NCI-H460 (cell line): ENCODE results near the gene ZNF121. TPM values are rescaled to one million over a fixed set of nuclear protein-coding genes. Genes with fewer than 3 reads are reported as not detected.
"Not testable (repeated sequence)": the region's sequence is repeated elsewhere in the genome, so short reads cannot be mapped to it uniquely, and the experiment has no call there.

Experiments used
- DNase-seq: peaks from one replicate; pipeline ENCODE4 v3.0.0-alpha.2; 2016; ENCODE audit warnings: low read depth; ENCODE audit errors: extremely low read depth
- polyA plus RNA-seq: library from polyadenylated mRNA; depleted of rRNA; stranded (reverse); fragments of >200 nt; gene quantifications from 2 replicates; pipeline ENCODE4 v1.2.3, GENCODE V29; 2014; cell fraction: nucleus; rRNA removed
- total RNA-seq: library from RNA; depleted of rRNA; stranded (reverse); fragments of >200 nt; shearing (Covaris generic); gene quantifications from 2 replicates; pipeline ENCODE4 v1.2.3, GENCODE V29; 2014; rRNA removed

Gene ZNF121
- 80.1 and 86.4 TPM in 2 replicates for total RNA-seq
- polyA plus RNA-seq, result 91.5 and 98.4 TPM in 2 replicates

GRCh38 chr19:9584073-9584833 lies at the start of gene ZNF121:
Gene ZNF121 (minus strand): TSS chr19:9584504. CDS start chr19:9568097, 16,407 bp downstream.
- peak; percentile 61 for DNase-seq

- no peak for DNase-seq
Observed at GRCh38 chr19:9627856-9628255, 43.6 kb upstream of the ZNF121 start.

- DNase-seq, result no peak
Observed at GRCh38 chr19:9622531-9622930, 38.2 kb upstream of the ZNF121 start.

GRCh38 chr19:9621156-9622037 lies 37.1 kb upstream of the ZNF121 start, which contains the start of gene ZNF561:
Gene ZNF561 (minus strand): TSS chr19:9621232. CDS start chr19:9619456, 1,776 bp downstream.
- peak; percentile 71 for DNase-seq

GRCh38 chr19:9620842-9621155 lies 36.5 kb upstream of the ZNF121 start:
- DNase-seq, result no peak

GRCh38 chr19:9615844-9616243 lies 31.5 kb upstream of the ZNF121 start:
- DNase-seq, result no peak

- no peak for DNase-seq
Observed at GRCh38 chr19:9610484-9611113, 26.3 kb upstream of the ZNF121 start.

- no peak for DNase-seq
Observed at GRCh38 chr19:9608912-9609311, 24.6 kb upstream of the ZNF121 start.

GRCh38 chr19:9597027-9597426 lies 12.7 kb upstream of the ZNF121 start:
- DNase-seq, result no peak

- DNase-seq, result peak; percentile 59
Observed at GRCh38 chr19:9586764-9587163, 2.5 kb upstream of the ZNF121 start.

GRCh38 chr19:9582081-9582725 lies 2.1 kb downstream of the ZNF121 start:
- DNase-seq, result not testable (repeated sequence)

GRCh38 chr19:9580728-9581127 lies 3.6 kb downstream of the ZNF121 start:
- DNase-seq, result no peak

- no peak for DNase-seq
Observed at GRCh38 chr19:9570255-9570654, 14.0 kb downstream of the ZNF121 start.

GRCh38 chr19:9566729-9567128 lies 17.6 kb downstream of the ZNF121 start:
- no peak for DNase-seq

- DNase-seq, result no peak
Observed at GRCh38 chr19:9565900-9566705, 18.2 kb downstream of the ZNF121 start.

GRCh38 chr19:9552536-9553274 lies 31.6 kb downstream of the ZNF121 start:
- DNase-seq, result no peak

GRCh38 chr19:9547870-9548269 lies 36.4 kb downstream of the ZNF121 start:
- no peak for DNase-seq

- not testable (repeated sequence) for DNase-seq
Observed at GRCh38 chr19:9541281-9541680, 43.0 kb downstream of the ZNF121 start.

GRCh38 chr19:9539921-9540320 lies 44.4 kb downstream of the ZNF121 start:
- not testable (repeated sequence) for DNase-seq
